Neural cell (in vitro differentiated cells): ENCODE data around the gene JDP2. TPM values are rescaled to one million over a fixed set of nuclear protein-coding genes. Genes with fewer than 3 reads are reported as not detected.

Source experiments
- H2AFZ ChIP-seq: fragments of 200-600, 300-800 bp; sonication (generic), shearing (Covaris generic); 2 replicates; pipeline ENCODE4 v1.6.0; 2014; ENCODE audit warnings: low read depth, mild to moderate bottlenecking, antibody characterized with exemption, low read length, moderate library complexity
- H3F3A ChIP-seq: fragments of 200-600 bp; shearing (Covaris generic); 2 replicates; pipeline ENCODE4 v1.6.1; 2016; ENCODE audit warnings: mild to moderate bottlenecking, moderate library complexity, mixed read lengths, antibody characterized with exemption, low read length; ENCODE audit not compliant: insufficient read depth, poor library complexity, severe bottlenecking
- H3K27ac ChIP-seq: fragments of 200-600, 300-800 bp; sonication (generic), shearing (Covaris generic); 2 replicates; pipeline ENCODE4 v1.5.1; 2014; ENCODE audit warnings: mild to moderate bottlenecking, low read length, moderate library complexity
- H3K27me3 ChIP-seq: fragments of 300-800, 200-600 bp; sonication (generic), shearing (Covaris generic); 2 replicates; pipeline ENCODE4 v1.6.0; 2014; ENCODE audit warnings: mild to moderate bottlenecking, low read depth, low read length, moderate library complexity; ENCODE audit not compliant: insufficient read depth
- H3K36me3 ChIP-seq: fragments of 300-800, 200-600 bp; sonication (generic), shearing (Covaris generic); 2 replicates; pipeline ENCODE4 v1.5.1; 2014; ENCODE audit warnings: mild to moderate bottlenecking, antibody characterized with exemption, low read length, moderate library complexity; ENCODE audit not compliant: insufficient read depth
- H3K4me2 ChIP-seq: fragments of 300-800, 200-600 bp; sonication (generic), shearing (Covaris generic); 2 replicates; pipeline ENCODE4 v1.6.0; 2014; ENCODE audit warnings: mild to moderate bottlenecking, low read length
- H3K4me3 ChIP-seq: fragments of 300-800, 200-600 bp; sonication (generic), shearing (Covaris generic); 2 replicates; pipeline ENCODE4 v1.5.1; 2014; ENCODE audit warnings: mild to moderate bottlenecking, low read length, moderate library complexity
- H3K79me2 ChIP-seq: fragments of 200-600 bp; shearing (Covaris generic); replicated peaks from 2 replicates; pipeline ENCODE4 v1.6.0; 2014; ENCODE audit warnings: mild to moderate bottlenecking, low read length, moderate library complexity; ENCODE audit not compliant: insufficient read depth
- H3K9ac ChIP-seq: fragments of 300-800, 200-600 bp; sonication (generic), shearing (Covaris generic); 2 replicates; pipeline ENCODE4 v1.6.1; 2016; ENCODE audit warnings: mild to moderate bottlenecking, low read length, mixed read lengths
- H3K9me2 ChIP-seq: fragments of 200-600 bp; shearing (Covaris generic); 2 replicates; pipeline ENCODE4 v1.6.1; 2016; ENCODE audit warnings: mild to moderate bottlenecking, low read length, mixed read lengths; ENCODE audit not compliant: insufficient read depth
- H3K9me3 ChIP-seq: fragments of 200-600, 300-800 bp; sonication (generic), shearing (Covaris generic); 2 replicates; pipeline ENCODE4 v1.6.1; 2016; ENCODE audit warnings: mild to moderate bottlenecking, mixed run types, low read length, moderate library complexity, mixed read lengths
- H4K20me1 ChIP-seq: fragments of 200-600 bp; shearing (Covaris generic); 2 replicates; pipeline ENCODE4 v1.6.1; 2016; ENCODE audit warnings: mild to moderate bottlenecking, mixed run types; ENCODE audit not compliant: insufficient read depth
- CTCF ChIP-seq: fragments of 450-650 bp; IDR thresholded peaks from 2 replicates; pipeline ENCODE4 v1.5.1; 2014; ENCODE audit warnings: antibody characterized with exemption, mild to moderate bottlenecking, moderate library complexity; ENCODE audit not compliant: poor library complexity, severe bottlenecking
- EP300 ChIP-seq: fragments of 450-650 bp; conservative IDR thresholded peaks from 2 replicates; pipeline ENCODE4 v1.6.1; 2014; ENCODE audit warnings: antibody characterized with exemption, mild to moderate bottlenecking, moderate library complexity; ENCODE audit not compliant: poor library complexity, severe bottlenecking
- EZH2 ChIP-seq: fragments of 200-600, 300-800 bp; shearing (Covaris generic), sonication (generic); IDR thresholded peaks from 2 replicates; pipeline ENCODE4 v1.6.1; 2014; ENCODE audit warnings: antibody characterized with exemption, low read length, borderline replicate concordance, mild to moderate bottlenecking; ENCODE audit not compliant: insufficient read depth, poor library complexity, severe bottlenecking
- MXI1 ChIP-seq: fragments of 450-650 bp; conservative IDR thresholded peaks from 2 replicates; pipeline ENCODE4 v1.6.1; 2014; ENCODE audit warnings: antibody characterized with exemption, mild to moderate bottlenecking; ENCODE audit not compliant: poor library complexity, severe bottlenecking
- POLR2AphosphoS5 ChIP-seq: IDR thresholded peaks from 2 replicates; pipeline ENCODE4 v1.6.1; 2012
- RAD21 ChIP-seq: fragments of 450-650 bp; conservative IDR thresholded peaks from 2 replicates; pipeline ENCODE4 v1.6.1; 2014; ENCODE audit warnings: antibody characterized with exemption, mild to moderate bottlenecking, moderate library complexity
- REST ChIP-seq: IDR thresholded peaks from 2 replicates; pipeline ENCODE4 v1.6.1; 2012; ENCODE audit warnings: borderline replicate concordance
- SMC3 ChIP-seq: fragments of 450-650 bp; conservative IDR thresholded peaks from 2 replicates; pipeline ENCODE4 v1.6.1; 2014; ENCODE audit warnings: antibody characterized with exemption, mild to moderate bottlenecking, moderate library complexity; ENCODE audit not compliant: poor library complexity
- TAF1 ChIP-seq: IDR thresholded peaks from 2 replicates; pipeline ENCODE4 v1.6.1; 2012; ENCODE audit warnings: low read depth
- polyA plus RNA-seq: library from polyadenylated mRNA; depleted of rRNA; stranded (reverse); fragments of >200 nt; gene quantifications from 2 replicates; pipeline ENCODE4 v1.2.3, GENCODE V29; 2014

JDP2 gene
- polyA plus RNA-seq, 1 donor from 2014 or later, result 20.3 TPM

- no peaks in the 10 kb centered on the region for H3K36me3 ChIP-seq
- no peaks in the 10 kb centered on the region for H3K79me2 ChIP-seq
- no peak overlapping the region for H3K9ac ChIP-seq
- TF ChIP-seq RAD21, result no peak
- no peaks in the 10 kb centered on the region for H3K9me2 ChIP-seq
- H3K27ac ChIP-seq, result no peak overlapping the region
- no peaks in the 10 kb centered on the region for H3K27me3 ChIP-seq
- H3F3A ChIP-seq, result no peaks in the 10 kb centered on the region
- no peaks in the 10 kb centered on the region for H4K20me1 ChIP-seq
- H2AFZ ChIP-seq, result no peak overlapping the region
- no peaks in the 10 kb centered on the region for H3K9me3 ChIP-seq
- no peak overlapping the region for H3K4me3 ChIP-seq
- no peak overlapping the region for H3K4me2 ChIP-seq
These were observed 54.5 kb downstream of the JDP2 start for GRCh38 chr14:75482366-75482765.

- H2AFZ ChIP-seq, result no peak overlapping the region
These were observed 57.0 kb downstream of the JDP2 start for GRCh38 chr14:75484711-75485429.

More at GRCh38 chr14:75484711-75485429, 57.0 kb downstream of the JDP2 start:
- Histone ChIP-seq H3F3A (no peaks in the 10 kb centered on the region), H3K79me2 (no peaks in the 10 kb centered on the region), H3K4me3 (no peak overlapping the region), H3K9me3 (no peaks in the 10 kb centered on the region), H3K9ac (no peak overlapping the region), H3K36me3 (no peaks in the 10 kb centered on the region), H3K27ac (no peak overlapping the region), H3K9me2 (no peaks in the 10 kb centered on the region), H3K4me2 (no peak overlapping the region), H4K20me1 (no peaks in the 10 kb centered on the region), H3K27me3 (no peaks in the 10 kb centered on the region)
- no peak for TF ChIP-seq RAD21
- TF ChIP-seq CTCF, result no peak
- TF ChIP-seq EP300, result no peak
- TF ChIP-seq POLR2AphosphoS5, result no peak
- no peak for TF ChIP-seq EZH2
- TF ChIP-seq REST, result no peak
- no peak for TF ChIP-seq MXI1
- no peak for TF ChIP-seq TAF1
- no peak for TF ChIP-seq SMC3
